HG02610 (cell line): ENCODE data around the gene MREG.

Experiments used
- ATAC-seq: cut with Tn5 transposase; IDR thresholded peaks from one replicate; pipeline ENCODE4 v1.9.1; 2021; ENCODE audit warnings: mild to moderate bottlenecking, moderate library complexity; ENCODE audit not compliant: unreplicated experiment

The MREG gene

GRCh38 chr2:216013080-216013909, at the start of gene MREG:
Gene MREG (minus strand): TSS chr2:216013551. CDS start chr2:216013327, 224 bp downstream.
- ATAC-seq: peak; percentile 33

GRCh38 chr2:216059233-216059834, 46.0 kb upstream of the MREG start:
- no peak for ATAC-seq

- ATAC-seq: peak; percentile 80
Measured at GRCh38 chr2:216057688-216058193, 44.4 kb upstream of the MREG start.

- peak; percentile 49 for ATAC-seq
Measured at GRCh38 chr2:216056739-216057138, 43.4 kb upstream of the MREG start.

- no peak for ATAC-seq
Measured at GRCh38 chr2:216055680-216056079, 42.3 kb upstream of the MREG start.

- no peak for ATAC-seq
Measured at GRCh38 chr2:216052420-216052819, 39.1 kb upstream of the MREG start.

GRCh38 chr2:216051350-216051749, 38.0 kb upstream of the MREG start:
- ATAC-seq: no peak

- ATAC-seq: no peak
Measured at GRCh38 chr2:216049452-216049851, 36.1 kb upstream of the MREG start.

- ATAC-seq: no peak
Measured at GRCh38 chr2:216047397-216047796, 34.0 kb upstream of the MREG start.

- ATAC-seq: peak; percentile 95
Measured at GRCh38 chr2:216044883-216045486, 31.6 kb upstream of the MREG start.

GRCh38 chr2:216043949-216044348, 30.6 kb upstream of the MREG start:
- ATAC-seq: no peak

GRCh38 chr2:216041438-216041837, 28.1 kb upstream of the MREG start:
- no peak for ATAC-seq

GRCh38 chr2:216039918-216040317, 26.6 kb upstream of the MREG start:
- ATAC-seq: no peak

- ATAC-seq: peak; percentile 31
Measured at GRCh38 chr2:216034065-216034464, 20.7 kb upstream of the MREG start.

- ATAC-seq: peak; percentile 26
Measured at GRCh38 chr2:216033403-216033802, 20.1 kb upstream of the MREG start.

- peak; percentile 78 for ATAC-seq
Measured at GRCh38 chr2:216031960-216032689, 18.8 kb upstream of the MREG start.

- no peak for ATAC-seq
Measured at GRCh38 chr2:216030216-216030615, 16.9 kb upstream of the MREG start.

- no peak for ATAC-seq
Measured at GRCh38 chr2:216029416-216030129, 16.2 kb upstream of the MREG start.

- ATAC-seq: no peak
Measured at GRCh38 chr2:216024779-216025336, 11.5 kb upstream of the MREG start.

- ATAC-seq: peak; percentile 89
Measured at GRCh38 chr2:216023055-216023648, 9.8 kb upstream of the MREG start.
